H9 (cell line): ENCODE data around the gene STARD3NL. TPM values are rescaled to one million over a fixed set of nuclear protein-coding genes. Genes with fewer than 3 reads are reported as not detected.
"Not testable (repeated sequence)": the region's sequence is repeated elsewhere in the genome, so short reads cannot be mapped to it uniquely, and the experiment has no call there.

Experiments used
- DNase-seq: peaks from one replicate; pipeline ENCODE4 v3.0.0-alpha.2; 2017
- H2AFZ ChIP-seq: one replicate; pipeline ENCODE4 v1.6.1; 2013; ENCODE audit warnings: mild to moderate bottlenecking, low read length, control low read depth, moderate library complexity
- H2AK5ac ChIP-seq: 2 replicates; pipeline ENCODE4 v1.6.1; 2013; ENCODE audit warnings: low read length, control low read depth, mixed read lengths; ENCODE audit not compliant: insufficient read length
- H2BK120ac ChIP-seq: one replicate; pipeline ENCODE4 v1.6.1; 2013; ENCODE audit warnings: low read depth, mild to moderate bottlenecking, low read length, control low read depth, inconsistent platforms; ENCODE audit not compliant: poor library complexity, severe bottlenecking
- H2BK12ac ChIP-seq: 2 replicates; pipeline ENCODE4 v1.6.1; 2013; ENCODE audit warnings: low read length, control low read depth, mixed read lengths, low read depth; ENCODE audit not compliant: insufficient read length
- H2BK15ac ChIP-seq: 2 replicates; pipeline ENCODE4 v1.6.1; 2013; ENCODE audit warnings: low read depth, low read length, control low read depth
- H2BK20ac ChIP-seq: one replicate; pipeline ENCODE4 v1.6.1; 2013; ENCODE audit warnings: low read depth, mild to moderate bottlenecking, low read length, control low read depth, inconsistent platforms; ENCODE audit not compliant: poor library complexity, severe bottlenecking
- H2BK5ac ChIP-seq: 2 replicates; pipeline ENCODE4 v1.6.1; 2013; ENCODE audit warnings: low read length, control low read depth, mixed read lengths; ENCODE audit not compliant: insufficient read length
- H3K14ac ChIP-seq: 2 replicates; pipeline ENCODE4 v1.6.1; 2013; ENCODE audit warnings: low read length, control low read depth; ENCODE audit not compliant: insufficient read depth
- H3K18ac ChIP-seq: 2 replicates; pipeline ENCODE4 v1.6.1; 2013; ENCODE audit warnings: low read depth, mild to moderate bottlenecking, mixed read lengths, low read length, control low read depth; ENCODE audit not compliant: insufficient read length
- H3K23ac ChIP-seq: 2 replicates; pipeline ENCODE4 v1.6.1; 2013; ENCODE audit warnings: low read length, control low read depth, mixed read lengths, low read depth; ENCODE audit not compliant: insufficient read length
- H3K23me2 ChIP-seq: 2 replicates; pipeline ENCODE4 v1.6.1; 2013; ENCODE audit warnings: low read depth, mild to moderate bottlenecking, mixed read lengths, low read length, control low read depth; ENCODE audit not compliant: insufficient read length, poor library complexity, severe bottlenecking
- H3K27ac ChIP-seq: 2 replicates; pipeline ENCODE4 v1.5.1; 2013; ENCODE audit warnings: low read length, control low read depth, mixed read lengths, low read depth; ENCODE audit not compliant: insufficient read length
- H3K27me3 ChIP-seq: 2 replicates; pipeline ENCODE4 v1.6.1; 2013; ENCODE audit warnings: low read length, control low read depth, inconsistent platforms; ENCODE audit not compliant: insufficient read depth
- H3K4ac ChIP-seq: 2 replicates; pipeline ENCODE4 v1.6.1; 2013; ENCODE audit warnings: low read depth, mild to moderate bottlenecking, control low read depth, inconsistent platforms, low read length, moderate library complexity
- H3K4me1 ChIP-seq: 2 replicates; pipeline ENCODE4 v1.6.1; 2013; ENCODE audit warnings: low read length, control low read depth, inconsistent platforms; ENCODE audit not compliant: insufficient read depth
- H3K4me2 ChIP-seq: 2 replicates; pipeline ENCODE4 v1.6.1; 2013; ENCODE audit warnings: low read length, control low read depth, mixed read lengths; ENCODE audit not compliant: insufficient read length, insufficient read depth
- H3K56ac ChIP-seq: 2 replicates; pipeline ENCODE4 v1.6.1; 2013; ENCODE audit warnings: low read depth, mild to moderate bottlenecking, mixed read lengths, low read length, control low read depth; ENCODE audit not compliant: insufficient read length
- H3K79me1 ChIP-seq: 2 replicates; pipeline ENCODE4 v1.6.1; 2013; ENCODE audit warnings: low read depth, mild to moderate bottlenecking, moderate library complexity, low read length, control low read depth, inconsistent platforms; ENCODE audit not compliant: insufficient read depth, poor library complexity, severe bottlenecking
- H3K79me2 ChIP-seq: 2 replicates; pipeline ENCODE4 v1.6.1; 2013; ENCODE audit warnings: low read length, control low read depth, inconsistent platforms; ENCODE audit not compliant: insufficient read depth
- H3K9ac ChIP-seq: 2 replicates; pipeline ENCODE4 v1.6.1; 2013; ENCODE audit warnings: low read length, control low read depth, mixed read lengths; ENCODE audit not compliant: insufficient read length; ENCODE audit errors: extremely low read depth
- H3K9me3 ChIP-seq: one replicate; pipeline ENCODE4 v1.6.1; 2013; ENCODE audit warnings: low read depth, low read length, inconsistent platforms; ENCODE audit not compliant: control insufficient read depth
- H3T11ph ChIP-seq: one replicate; pipeline ENCODE4 v1.6.1; 2013; ENCODE audit warnings: mild to moderate bottlenecking, low read length, control low read depth, inconsistent platforms
- H4K20me1 ChIP-seq: one replicate; pipeline ENCODE4 v1.6.1; 2013; ENCODE audit not compliant: control insufficient read depth, insufficient read length, insufficient read depth
- H4K5ac ChIP-seq: 2 replicates; pipeline ENCODE4 v1.6.1; 2013; ENCODE audit warnings: low read depth, mild to moderate bottlenecking, mixed read lengths, low read length, control low read depth; ENCODE audit not compliant: insufficient read length
- H4K8ac ChIP-seq: replicated peaks from 2 replicates; pipeline ENCODE4 v1.6.1; 2013; ENCODE audit warnings: low read length, control low read depth, mixed read lengths, low read depth; ENCODE audit not compliant: insufficient read length
- H4K91ac ChIP-seq: 2 replicates; pipeline ENCODE4 v1.6.1; 2013; ENCODE audit warnings: low read depth, mild to moderate bottlenecking, moderate library complexity, mixed read lengths, low read length, control low read depth; ENCODE audit not compliant: insufficient read length
- H3K27ac Mint-ChIP-seq, 3 experiments: 2 replicates in 2 of 3; 3 replicates in 1 of 3; pipeline ENCODE4 v1.8.0; 2020 to 2021; ENCODE audit warnings: mixed read lengths in 3 of 3, mild to moderate bottlenecking in 1 of 3, moderate library complexity in 1 of 3
- H3K27me3 Mint-ChIP-seq: 2 replicates; pipeline ENCODE4 v1.8.0; 2021; ENCODE audit warnings: low read depth, mild to moderate bottlenecking, moderate library complexity, mixed read lengths
- H3K36me3 Mint-ChIP-seq, 3 experiments: 2 replicates in 2 of 3; 3 replicates in 1 of 3; pipeline ENCODE4 v1.8.0; 2020 to 2021; ENCODE audit warnings: low read depth in 3 of 3, mixed read lengths in 3 of 3; ENCODE audit not compliant: insufficient read depth in 1 of 3
- H3K4me1 Mint-ChIP-seq, 2 experiments: 2 replicates each; pipeline ENCODE4 v1.8.0; 2020; ENCODE audit warnings: mixed read lengths in 2 of 2
- H3K4me3 Mint-ChIP-seq, 2 experiments: 2 replicates in 1 of 2; 3 replicates in 1 of 2; pipeline ENCODE4 v1.8.0; 2020 to 2021; ENCODE audit warnings: mild to moderate bottlenecking in 2 of 2, mixed read lengths in 2 of 2, moderate library complexity in 1 of 2
- H3K9me3 Mint-ChIP-seq, 2 experiments: 2 replicates in 1 of 2; 3 replicates in 1 of 2; pipeline ENCODE4 v1.8.0; 2020; ENCODE audit warnings: mild to moderate bottlenecking in 2 of 2, mixed read lengths in 2 of 2, moderate library complexity in 1 of 2
- CTCF ChIP-seq: fragments of 200-600 bp; sonication (generic); conservative IDR thresholded peaks from 3 replicates; pipeline ENCODE4 v1.8.0; 2021; ENCODE audit warnings: antibody characterized with exemption, mild to moderate bottlenecking
- WGBS: extraction: QIAGEN DNeasy Blood & Tissue Kit; methylation state at CpG from one replicate; pipeline ENCODE4 v1.1.7; 2013; ENCODE audit warnings: missing lambda C conversion rate, low lambda C conversion rate, mixed read lengths; ENCODE audit not compliant: insufficient read length; ENCODE audit errors: extremely low coverage; 5-methylcytosine and 5-hydroxymethylcytosine counted together
- total RNA-seq: library from RNA; stranded (reverse); gene quantifications from 2 replicates; pipeline ENCODE4 v1.2.1, GENCODE V29; 2021

The STARD3NL gene
- total RNA-seq, 1 experiment from 2014 or later = 36.5 TPM

GRCh38 chr7:38262545-38262944, 84.5 kb downstream of the STARD3NL start:
- H4K20me1 ChIP-seq = no peaks in the 10 kb centered on the region
- H3K4me1 Mint-ChIP-seq = 0 out of 4 replicates have a peak, but pooled peaks cover 3 to 7% of the 10 kb centered on the region in 2 experiments
- no CpG with 5 or more reads among the region's 5 CpGs for WGBS

GRCh38 chr7:38263274-38263673, 85.2 kb downstream of the STARD3NL start:
- H2BK120ac ChIP-seq, H2BK12ac ChIP-seq, H3K27me3 ChIP-seq, H3T11ph ChIP-seq, H3K4me3 Mint-ChIP-seq, H3K23me2 ChIP-seq, H3K14ac ChIP-seq, H2BK5ac ChIP-seq, H4K20me1 ChIP-seq, H3K4me1 Mint-ChIP-seq, H3K4me1 ChIP-seq, H3K27ac Mint-ChIP-seq, H4K5ac ChIP-seq, H3K9ac ChIP-seq, H4K8ac ChIP-seq, H3K23ac ChIP-seq, H4K91ac ChIP-seq, H3K36me3 Mint-ChIP-seq, H3K9me3 ChIP-seq, H2AFZ ChIP-seq, H3K27ac ChIP-seq, H2BK15ac ChIP-seq, H3K9me3 Mint-ChIP-seq, H3K4me2 ChIP-seq, DNase-seq, H3K27me3 Mint-ChIP-seq, H2BK20ac ChIP-seq, H3K56ac ChIP-seq, H2AK5ac ChIP-seq, H3K18ac ChIP-seq, H3K79me1 ChIP-seq, H3K79me2 ChIP-seq, H3K4ac ChIP-seq: not testable (repeated sequence)
- WGBS = no CpG with 5 or more reads among the region's 1 CpG

More at GRCh38 chr7:38262545-38262944, 84.5 kb downstream of the STARD3NL start:
- no peak overlapping the region; a peak in 1 of 7 replicates for H3K27ac Mint-ChIP-seq
- no peaks in the 10 kb centered on the region for H3K27me3 Mint-ChIP-seq
- Histone ChIP-seq H3K23me2 (no peaks in the 10 kb centered on the region), H4K8ac (no peak overlapping the region), H3K27me3 (no peaks in the 10 kb centered on the region), H2BK5ac (no peak overlapping the region), H3K14ac (no peak overlapping the region), H2BK120ac (no peak overlapping the region), H4K91ac (no peak overlapping the region), H3K9ac (no peak overlapping the region), H3K56ac (no peak overlapping the region), H2AK5ac (no peak overlapping the region), H3K4ac (no peak overlapping the region), H3K27ac (no peak overlapping the region), H3K4me1 (no peaks in the 10 kb centered on the region), H3K79me2 (no peaks in the 10 kb centered on the region), H3K23ac (no peak overlapping the region), H3K18ac (no peak overlapping the region), H3K79me1 (no peaks in the 10 kb centered on the region), H2AFZ (no peak overlapping the region), H2BK15ac (no peak overlapping the region), H2BK12ac (no peak overlapping the region), H4K5ac (no peak overlapping the region), H3K9me3 (no peaks in the 10 kb centered on the region), H3T11ph (no peak overlapping the region), H3K4me2 (no peak overlapping the region), H2BK20ac (no peak overlapping the region)
- DNase-seq = no peak
- no peak for TF ChIP-seq CTCF
- H3K9me3 Mint-ChIP-seq = no peaks in the 10 kb centered on the region
- H3K4me3 Mint-ChIP-seq = no peak overlapping the region
- H3K36me3 Mint-ChIP-seq = no peaks in the 10 kb centered on the region
